IPS-18a (cell line): ENCODE measurements around the gene SH2D1A.
"Not testable (repeated sequence)": the region's sequence is repeated elsewhere in the genome, so short reads cannot be mapped to it uniquely, and the experiment has no call there.

ENCODE experiments used
- H3K27ac ChIP-seq: one replicate; pipeline ENCODE4 v1.5.1; 2013; ENCODE audit warnings: low read length
- H3K27me3 ChIP-seq: one replicate; pipeline ENCODE4 v1.6.1; 2013; ENCODE audit warnings: mild to moderate bottlenecking, low read length; ENCODE audit not compliant: control insufficient read depth, insufficient read depth
- H3K36me3 ChIP-seq: one replicate; pipeline ENCODE4 v1.6.1; 2013; ENCODE audit warnings: low read depth, low read length; ENCODE audit not compliant: control insufficient read depth
- H3K4me1 ChIP-seq: one replicate; pipeline ENCODE4 v1.6.1; 2013; ENCODE audit warnings: low read depth, low read length; ENCODE audit not compliant: control insufficient read depth
- H3K4me3 ChIP-seq: one replicate; pipeline ENCODE4 v1.5.1; 2013; ENCODE audit warnings: low read length
- H3K9ac ChIP-seq: one replicate; pipeline ENCODE4 v1.6.1; 2013; ENCODE audit warnings: mild to moderate bottlenecking, low read length, moderate library complexity
- H3K9me3 ChIP-seq: one replicate; pipeline ENCODE4 v1.6.1; 2013; ENCODE audit warnings: low read depth, low read length; ENCODE audit not compliant: control insufficient read depth

SH2D1A gene

GRCh38 chrX:124401696-124402095 is 55.3 kb downstream of the SH2D1A start:
- Histone ChIP-seq H3K4me1 (no peaks in the 10 kb centered on the region), H3K4me3 (no peak overlapping the region), H3K27ac (no peak overlapping the region), H3K9me3 (peaks cover 19% of the 10 kb centered on the region), H3K9ac (no peak overlapping the region), H3K36me3 (no peaks in the 10 kb centered on the region), H3K27me3 (no peaks in the 10 kb centered on the region)

GRCh38 chrX:124405868-124406267 is 59.5 kb downstream of the SH2D1A start:
- H3K27me3 ChIP-seq, result no peaks in the 10 kb centered on the region
- H3K4me3 ChIP-seq, result no peak overlapping the region
- H3K9ac ChIP-seq, result no peak overlapping the region
- no peaks in the 10 kb centered on the region for H3K4me1 ChIP-seq
- H3K9me3 ChIP-seq, result peaks cover 10% of the 10 kb centered on the region
- H3K27ac ChIP-seq, result no peak overlapping the region
- no peaks in the 10 kb centered on the region for H3K36me3 ChIP-seq

- H3K27me3 ChIP-seq, result no peaks in the 10 kb centered on the region
Observed at GRCh38 chrX:124406294-124407014, 60.1 kb downstream of the SH2D1A start.

GRCh38 chrX:124407226-124407625 is 60.9 kb downstream of the SH2D1A start:
- no peak overlapping the region for H3K9ac ChIP-seq
- no peaks in the 10 kb centered on the region for H3K36me3 ChIP-seq
- no peaks in the 10 kb centered on the region for H3K27me3 ChIP-seq
- H3K4me3 ChIP-seq, result no peak overlapping the region
- H3K27ac ChIP-seq, result no peak overlapping the region
- H3K9me3 ChIP-seq, result peaks cover 12% of the 10 kb centered on the region
- no peaks in the 10 kb centered on the region for H3K4me1 ChIP-seq

More at GRCh38 chrX:124406294-124407014, 60.1 kb downstream of the SH2D1A start:
- no peak overlapping the region for H3K4me3 ChIP-seq
- peaks cover 7% of the 10 kb centered on the region for H3K9me3 ChIP-seq
- H3K36me3 ChIP-seq, result no peaks in the 10 kb centered on the region
- no peak overlapping the region for H3K27ac ChIP-seq
- H3K4me1 ChIP-seq, result no peaks in the 10 kb centered on the region
- no peak overlapping the region for H3K9ac ChIP-seq

- not testable (repeated sequence) for H3K4me3 ChIP-seq, H3K9me3 ChIP-seq, H3K27me3 ChIP-seq, H3K4me1 ChIP-seq, H3K9ac ChIP-seq, H3K36me3 ChIP-seq, H3K27ac ChIP-seq
Observed at GRCh38 chrX:124408380-124408779, 62.0 kb downstream of the SH2D1A start.

- peaks cover 5% of the 10 kb centered on the region for H3K9me3 ChIP-seq
- H3K9ac ChIP-seq, result no peak overlapping the region
- no peaks in the 10 kb centered on the region for H3K36me3 ChIP-seq
- H3K27me3 ChIP-seq, result no peaks in the 10 kb centered on the region
- H3K27ac ChIP-seq, result no peak overlapping the region
- H3K4me1 ChIP-seq, result no peaks in the 10 kb centered on the region
- no peak overlapping the region for H3K4me3 ChIP-seq
Observed at GRCh38 chrX:124413244-124413643, 66.9 kb downstream of the SH2D1A start.

GRCh38 chrX:124414281-124414680 is 67.9 kb downstream of the SH2D1A start:
- no peak overlapping the region for H3K27ac ChIP-seq
- H3K9me3 ChIP-seq, result peaks cover 5% of the 10 kb centered on the region
- H3K27me3 ChIP-seq, result no peaks in the 10 kb centered on the region
- H3K9ac ChIP-seq, result no peak overlapping the region
- H3K4me1 ChIP-seq, result no peaks in the 10 kb centered on the region
- no peak overlapping the region for H3K4me3 ChIP-seq
- H3K36me3 ChIP-seq, result no peaks in the 10 kb centered on the region

- Histone ChIP-seq H3K27ac (no peak overlapping the region), H3K4me3 (no peak overlapping the region), H3K27me3 (no peaks in the 10 kb centered on the region), H3K9ac (no peak overlapping the region), H3K36me3 (no peaks in the 10 kb centered on the region), H3K9me3 (peaks cover 5% of the 10 kb centered on the region), H3K4me1 (no peaks in the 10 kb centered on the region)
Observed at GRCh38 chrX:124415115-124415800, 68.9 kb downstream of the SH2D1A start.

- H3K36me3 ChIP-seq, result no peaks in the 10 kb centered on the region
- H3K27me3 ChIP-seq, result no peaks in the 10 kb centered on the region
- peaks cover 3% of the 10 kb centered on the region for H3K9me3 ChIP-seq
- H3K4me3 ChIP-seq, result no peak overlapping the region
- no peak overlapping the region for H3K9ac ChIP-seq
- H3K4me1 ChIP-seq, result peaks cover 10% of the 10 kb centered on the region
- no peak overlapping the region for H3K27ac ChIP-seq
Observed at GRCh38 chrX:124421898-124422655, 75.7 kb downstream of the SH2D1A start.
